ENCODE results near the gene PRR19.

Gene PRR19

GRCh38 chr19:42284066-42284501 lies 17.8 kb upstream of the PRR19 start:
- DNase-seq (ENCODE audit: low spot score), result peak; percentile 92

- DNase-seq (ENCODE audit: low spot score), result no peak
Measured at GRCh38 chr19:42284591-42285341, 17.2 kb upstream of the PRR19 start.

DNA sequence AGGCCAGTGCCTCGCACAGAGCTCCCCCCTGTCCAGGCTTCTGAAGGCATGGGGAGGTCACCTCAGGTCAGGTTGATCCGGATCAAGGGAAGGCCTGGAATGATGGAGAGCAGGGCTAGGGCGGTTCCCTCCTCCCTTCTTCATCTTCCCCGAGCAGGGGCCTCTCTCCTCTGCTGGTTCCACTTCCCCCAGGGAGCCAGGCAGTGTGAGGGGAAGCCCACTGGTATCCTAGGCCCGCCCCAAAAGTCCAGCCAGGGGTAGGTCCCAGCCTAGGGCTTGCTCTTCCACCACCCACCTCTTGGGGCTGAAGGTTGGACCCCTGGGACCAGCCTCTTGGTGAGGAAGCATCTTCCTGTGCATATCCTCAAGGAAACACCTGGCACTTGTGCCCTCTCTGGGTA lies 16.4 kb upstream of the PRR19 start:
- no peak for DNase-seq (ENCODE audit: low spot score)

GRCh38 chr19:42285988-42286348 lies 16.0 kb upstream of the PRR19 start:
- no peak for DNase-seq (ENCODE audit: low spot score)

DNA sequence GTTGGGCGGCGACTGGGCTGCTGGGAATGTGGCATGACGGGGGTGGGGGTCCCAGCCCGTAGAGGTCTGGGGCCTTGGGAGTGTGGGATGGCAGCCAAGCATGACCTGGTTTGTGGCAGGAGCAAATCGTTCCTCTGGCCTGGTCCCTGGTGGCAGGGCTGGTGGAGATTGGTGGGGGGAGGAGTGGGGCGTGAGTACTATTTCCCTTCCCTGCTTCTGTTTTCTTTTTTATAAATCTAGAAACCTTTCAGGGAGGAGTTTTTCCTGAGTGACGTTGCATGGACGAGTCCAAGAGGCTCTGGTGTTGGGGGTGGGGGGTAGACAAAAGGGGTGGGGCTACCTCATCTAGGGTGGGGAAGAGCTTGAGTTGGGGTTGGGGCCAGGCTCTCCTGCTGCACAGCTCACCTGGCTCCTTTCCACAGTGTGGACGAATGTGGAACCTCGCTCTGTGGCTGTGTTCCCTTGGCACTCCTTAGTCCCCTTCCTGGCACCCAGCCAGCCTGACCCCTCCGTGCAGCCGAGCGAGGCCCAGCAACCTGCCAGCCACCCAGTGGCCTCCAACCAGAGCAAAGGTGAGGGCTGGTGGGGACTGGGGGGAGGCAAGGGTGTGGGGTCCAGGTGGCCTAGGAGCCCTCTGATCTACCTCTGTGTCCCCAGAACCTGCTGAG lies 15.4 kb upstream of the PRR19 start:
- DNase-seq (ENCODE audit: low spot score), result no peak

DNA sequence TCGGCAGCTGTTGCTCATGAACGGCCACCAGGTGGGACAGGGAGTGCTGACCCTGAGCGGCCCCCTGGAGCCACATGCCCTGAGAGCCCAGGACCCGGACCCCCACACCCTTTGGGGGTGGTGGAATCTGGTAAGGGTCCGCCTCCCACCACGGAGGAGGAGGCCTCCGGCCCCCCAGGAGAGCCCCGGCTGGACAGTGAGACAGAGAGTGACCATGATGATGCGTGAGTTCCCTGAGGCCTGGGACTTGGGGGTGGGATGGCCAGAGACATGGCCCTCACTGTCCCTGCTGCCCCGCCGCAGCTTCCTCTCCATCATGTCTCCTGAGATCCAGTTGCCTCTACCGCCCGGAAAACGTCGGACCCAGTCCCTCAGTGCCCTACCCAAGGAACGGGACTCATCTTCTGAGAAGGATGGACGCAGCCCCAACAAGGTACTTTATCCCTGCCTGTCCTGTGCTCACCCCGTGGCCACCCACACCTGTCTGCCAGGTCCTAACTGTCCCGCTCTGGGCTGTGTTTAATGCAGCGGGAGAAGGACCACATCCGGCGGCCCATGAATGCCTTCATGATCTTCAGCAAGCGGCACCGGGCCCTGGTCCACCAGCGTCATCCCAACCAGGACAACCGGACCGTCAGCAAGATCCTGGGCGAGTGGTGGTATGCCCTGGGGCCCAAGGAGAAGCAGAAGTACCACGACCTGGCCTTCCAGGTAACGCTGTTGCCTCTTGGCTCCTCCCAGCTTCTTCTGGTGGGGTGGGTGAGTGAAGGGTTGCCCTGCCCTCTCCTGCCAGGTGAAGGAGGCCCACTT lies 14.7 kb upstream of the PRR19 start:
- DNase-seq (ENCODE audit: low spot score), result no peak

- DNase-seq (ENCODE audit: low spot score), result no peak
Measured at GRCh38 chr19:42287827-42288107, 14.2 kb upstream of the PRR19 start.

- no peak for DNase-seq (ENCODE audit: low spot score)
Measured at GRCh38 chr19:42288387-42288786, 13.5 kb upstream of the PRR19 start.

DNA sequence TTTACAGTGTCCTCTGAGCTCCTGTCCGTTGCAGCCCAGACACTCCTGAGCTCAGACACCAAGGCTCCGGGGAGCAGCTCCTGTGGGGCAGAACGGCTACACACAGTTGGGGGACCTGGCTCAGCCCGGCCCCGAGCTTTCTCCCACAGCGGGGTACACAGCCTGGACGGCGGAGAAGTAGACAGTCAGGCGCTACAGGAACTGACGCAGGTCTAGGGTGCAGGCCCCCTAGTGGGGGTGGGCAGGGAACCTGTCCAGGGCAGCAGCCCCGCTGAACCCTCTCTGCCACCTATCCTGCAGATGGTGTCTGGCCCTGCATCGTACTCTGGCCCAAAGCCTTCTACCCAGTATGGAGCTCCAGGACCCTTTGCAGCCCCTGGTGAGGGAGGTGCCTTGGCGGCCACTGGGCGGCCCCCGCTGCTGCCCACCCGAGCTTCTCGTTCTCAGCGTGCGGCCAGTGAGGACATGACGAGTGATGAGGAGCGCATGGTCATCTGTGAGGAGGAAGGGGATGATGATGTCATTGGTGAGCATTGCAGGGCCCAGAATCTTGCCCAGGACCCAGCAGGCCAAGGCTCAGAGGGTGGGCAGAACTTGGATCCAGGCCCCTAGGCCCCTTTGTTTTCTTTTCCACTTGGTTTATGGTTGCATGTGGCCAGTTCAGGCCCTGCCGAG lies 12.9 kb upstream of the PRR19 start:
- DNase-seq (ENCODE audit: low spot score), result no peak

- DNase-seq (ENCODE audit: low spot score), result no peak
Measured at GRCh38 chr19:42289556-42290041, 12.3 kb upstream of the PRR19 start.

DNA sequence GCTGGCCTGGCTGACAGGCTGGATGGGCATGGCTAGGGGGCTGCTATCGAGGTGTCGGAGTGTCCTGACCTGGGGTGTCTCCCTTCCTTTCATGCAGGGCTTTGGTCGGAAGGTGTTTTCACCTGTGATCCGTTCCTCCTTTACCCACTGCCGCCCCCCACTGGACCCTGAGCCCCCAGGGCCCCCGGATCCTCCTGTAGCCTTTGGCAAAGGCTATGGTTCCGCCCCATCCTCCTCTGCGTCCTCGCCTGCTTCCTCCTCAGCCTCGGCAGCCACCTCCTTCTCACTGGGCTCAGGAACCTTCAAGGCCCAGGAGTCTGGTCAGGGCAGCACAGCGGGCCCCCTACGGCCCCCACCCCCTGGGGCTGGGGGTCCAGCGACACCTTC lies 11.8 kb upstream of the PRR19 start:
- no peak for DNase-seq (ENCODE audit: low spot score)

DNA sequence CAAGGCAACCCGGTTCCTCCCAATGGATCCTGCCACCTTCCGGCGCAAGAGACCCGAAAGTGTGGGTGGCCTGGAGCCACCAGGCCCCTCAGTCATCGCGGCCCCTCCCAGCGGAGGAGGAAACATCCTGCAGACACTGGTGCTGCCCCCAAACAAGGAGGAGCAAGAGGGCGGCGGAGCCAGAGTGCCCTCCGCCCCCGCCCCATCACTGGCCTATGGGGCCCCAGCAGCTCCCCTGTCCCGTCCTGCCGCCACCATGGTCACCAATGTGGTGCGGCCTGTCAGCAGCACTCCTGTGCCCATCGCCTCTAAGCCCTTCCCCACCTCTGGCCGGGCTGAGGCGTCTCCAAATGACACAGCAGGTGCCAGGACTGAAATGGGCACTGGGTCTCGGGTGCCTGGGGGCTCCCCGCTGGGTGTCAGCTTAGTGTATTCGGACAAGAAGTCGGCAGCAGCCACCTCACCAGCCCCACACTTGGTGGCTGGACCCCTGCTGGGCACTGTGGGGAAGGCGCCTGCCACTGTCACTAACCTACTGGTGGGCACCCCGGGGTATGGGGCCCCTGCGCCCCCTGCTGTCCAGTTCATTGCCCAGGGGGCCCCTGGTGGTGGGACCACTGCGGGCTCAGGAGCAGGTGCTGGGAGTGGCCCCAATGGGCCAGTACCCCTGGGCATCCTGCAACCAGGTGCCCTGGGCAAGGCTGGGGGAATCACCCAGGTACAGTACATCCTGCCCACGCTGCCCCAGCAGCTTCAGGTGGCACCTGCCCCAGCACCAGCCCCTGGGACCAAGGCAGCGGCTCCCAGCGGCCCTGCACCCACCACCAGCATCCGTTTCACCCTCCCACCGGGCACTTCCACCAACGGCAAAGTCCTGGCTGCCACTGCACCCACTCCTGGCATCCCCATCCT lies 11.2 kb upstream of the PRR19 start:
- no peak for DNase-seq (ENCODE audit: low spot score)

GRCh38 chr19:42291435-42291810 lies 10.5 kb upstream of the PRR19 start:
- no peak for DNase-seq (ENCODE audit: low spot score)

DNA sequence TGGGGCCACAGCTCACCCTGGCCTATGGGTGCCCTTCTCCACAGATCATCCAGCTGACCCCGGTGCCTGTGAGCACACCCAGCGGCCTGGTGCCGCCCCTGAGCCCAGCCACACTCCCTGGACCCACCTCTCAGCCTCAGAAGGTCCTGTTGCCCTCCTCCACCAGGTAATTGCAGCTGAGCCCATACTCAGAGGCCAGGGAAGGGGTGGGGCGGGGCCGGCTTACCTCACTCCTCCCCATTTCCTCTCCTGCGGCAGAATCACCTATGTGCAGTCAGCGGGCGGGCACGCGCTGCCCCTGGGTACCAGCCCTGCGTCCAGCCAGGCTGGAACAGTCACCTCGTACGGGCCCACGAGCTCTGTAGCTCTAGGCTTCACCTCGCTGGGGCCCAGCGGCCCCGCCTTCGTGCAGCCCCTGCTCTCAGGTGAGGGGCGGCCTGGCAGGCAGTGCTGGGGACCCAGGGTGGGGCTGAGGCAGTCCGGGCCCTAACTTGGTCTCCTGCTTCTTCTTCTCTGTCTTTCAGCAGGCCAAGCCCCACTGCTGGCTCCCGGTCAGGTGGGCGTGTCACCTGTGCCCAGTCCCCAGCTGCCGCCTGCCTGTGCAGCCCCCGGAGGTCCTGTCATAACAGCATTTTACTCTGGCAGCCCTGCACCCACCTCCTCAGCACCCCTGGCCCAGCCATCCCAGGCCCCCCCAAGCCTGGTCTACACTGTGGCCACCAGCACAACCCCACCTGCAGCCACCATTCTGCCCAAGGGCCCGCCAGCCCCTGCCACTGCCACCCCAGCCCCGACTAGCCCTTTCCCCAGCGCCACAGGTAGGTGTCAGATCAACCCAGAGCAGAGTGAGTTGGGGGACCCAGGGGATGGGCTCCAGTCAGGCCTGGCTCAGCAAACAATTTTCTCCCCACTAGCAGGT lies 9.6 kb upstream of the PRR19 start:
- DNase-seq (ENCODE audit: low spot score), result no peak

DNA sequence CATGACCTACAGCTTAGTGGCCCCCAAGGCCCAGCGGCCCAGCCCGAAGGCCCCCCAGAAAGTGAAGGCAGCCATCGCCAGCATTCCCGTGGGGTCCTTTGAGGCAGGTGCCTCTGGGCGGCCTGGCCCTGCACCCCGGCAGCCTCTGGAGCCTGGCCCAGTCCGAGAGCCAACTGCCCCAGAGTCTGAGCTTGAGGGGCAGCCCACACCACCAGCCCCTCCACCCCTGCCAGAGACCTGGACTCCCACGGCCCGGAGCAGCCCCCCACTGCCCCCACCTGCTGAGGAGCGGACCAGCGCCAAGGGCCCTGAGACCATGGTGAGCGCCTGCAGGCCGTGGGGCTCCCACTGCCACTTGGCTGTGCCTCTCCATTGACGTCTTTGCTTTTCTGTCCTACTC lies 9.0 kb upstream of the PRR19 start:
- DNase-seq (ENCODE audit: low spot score), result no peak

GRCh38 chr19:42293540-42293939 lies 8.4 kb upstream of the PRR19 start:
- no peak for DNase-seq (ENCODE audit: low spot score)

GRCh38 chr19:42293948-42294347 lies 8.0 kb upstream of the PRR19 start:
- DNase-seq (ENCODE audit: low spot score), result no peak

DNA sequence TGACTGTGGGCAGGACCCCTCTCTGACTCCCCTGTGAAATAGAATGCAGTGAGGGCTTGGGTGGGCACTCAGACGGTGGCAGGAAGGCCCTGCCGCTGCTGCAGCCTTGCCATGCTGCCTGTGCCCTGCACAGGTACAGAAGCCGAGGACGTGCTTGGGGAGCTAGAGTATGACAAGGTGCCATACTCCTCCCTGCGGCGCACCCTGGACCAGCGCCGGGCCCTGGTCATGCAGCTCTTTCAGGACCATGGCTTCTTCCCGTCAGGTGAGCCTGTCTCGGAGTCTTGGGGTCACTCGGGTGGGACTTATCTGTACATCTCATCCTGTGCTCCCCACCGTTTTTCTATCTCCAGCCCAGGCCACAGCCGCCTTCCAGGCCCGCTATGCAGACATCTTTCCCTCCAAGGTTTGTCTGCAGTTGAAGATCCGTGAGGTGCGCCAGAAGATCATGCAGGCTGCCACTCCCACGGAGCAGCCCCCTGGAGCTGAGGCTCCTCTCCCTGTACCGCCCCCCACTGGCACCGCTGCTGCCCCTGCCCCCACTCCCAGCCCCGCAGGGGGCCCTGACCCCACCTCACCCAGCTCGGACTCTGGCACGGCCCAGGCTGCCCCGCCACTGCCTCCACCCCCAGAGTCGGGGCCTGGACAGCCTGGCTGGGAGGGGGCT lies 7.3 kb upstream of the PRR19 start:
- no peak for DNase-seq (ENCODE audit: low spot score)

DNA sequence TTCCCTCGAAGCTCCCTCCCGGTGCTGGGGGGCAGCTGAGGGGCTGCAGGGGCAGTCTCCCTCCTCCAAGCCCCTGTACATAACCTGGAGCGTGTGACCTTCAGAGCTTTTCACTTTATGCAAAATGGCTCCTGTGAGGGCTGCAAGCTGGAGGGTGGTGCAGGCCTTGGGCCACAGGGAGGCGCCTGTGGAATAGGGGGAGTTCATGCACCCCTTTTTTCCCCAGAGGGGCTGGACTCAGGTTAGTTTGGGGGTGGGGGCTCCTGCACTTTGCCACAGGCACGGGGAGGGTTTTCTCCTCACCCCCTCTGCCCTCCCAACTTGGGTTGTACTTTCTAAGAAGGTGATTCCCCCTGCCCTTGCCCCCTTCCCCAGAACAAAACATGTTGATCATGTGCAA lies 6.6 kb upstream of the PRR19 start:
- DNase-seq (ENCODE audit: low spot score), result no peak
